Calu3 (cell line): Measurements from ENCODE around the gene TMEM270. TPM values are rescaled to one million over a fixed set of nuclear protein-coding genes. Genes with fewer than 3 reads are reported as not detected.
"Not testable (repeated sequence)": the region's sequence is repeated elsewhere in the genome, so short reads cannot be mapped to it uniquely, and the experiment has no call there.

Experiments used
- BruUV-seq: library from RNA; stranded (reverse); fragments of 400-500 nt; replicated peaks from 2 replicates; lab custom pipeline; 2021; lab: Mats Ljungman, UMichigan
- CTCF ChIA-PET: fragments of 300-600 bp; sonication (Branson Sonifier 250); formaldehyde crosslinking; loops from one replicate; lab custom pipeline; 2022; ENCODE audit warnings: antibody characterized with exemption; lab: Charles Lee
- DNase-seq: peaks from one replicate; pipeline ENCODE4 v3.0.0; 2022
- H3K27ac Mint-ChIP-seq: one replicate; pipeline ENCODE4 v1.8.0; 2022; ENCODE audit warnings: mixed read lengths; ENCODE audit not compliant: unreplicated experiment
- H3K27me3 Mint-ChIP-seq: one replicate; pipeline ENCODE4 v1.8.0; 2022; ENCODE audit warnings: mixed read lengths; ENCODE audit not compliant: unreplicated experiment
- H3K36me3 Mint-ChIP-seq: one replicate; pipeline ENCODE4 v1.8.0; 2022; ENCODE audit warnings: mild to moderate bottlenecking, moderate library complexity, mixed read lengths; ENCODE audit not compliant: insufficient read depth, unreplicated experiment
- H3K4me1 Mint-ChIP-seq: one replicate; pipeline ENCODE4 v1.8.0; 2022; ENCODE audit warnings: mild to moderate bottlenecking, low read depth, mixed read lengths; ENCODE audit not compliant: unreplicated experiment
- H3K4me3 Mint-ChIP-seq: one replicate; pipeline ENCODE4 v1.8.0; 2022; ENCODE audit warnings: mild to moderate bottlenecking, low read depth, moderate library complexity, mixed read lengths; ENCODE audit not compliant: unreplicated experiment
- H3K9me3 Mint-ChIP-seq: one replicate; pipeline ENCODE4 v1.8.0; 2022; ENCODE audit warnings: low read depth, mixed read lengths; ENCODE audit not compliant: unreplicated experiment
- intact Hi-C: fragments of 100-400 bp; cut with micrococcal nuclease; formaldehyde crosslinking; loops from one replicate; pipeline ENCODE4 v1.10.0; 2022; ENCODE audit not compliant: unreplicated experiment
- total RNA-seq: library from RNA; stranded (reverse); gene quantifications from 2 replicates; pipeline ENCODE4 v1.2.3, GENCODE V29; 2022
- TF ChIP-seq, protein P1 (sequence below): fragments of 200-600 bp; IDR thresholded peaks from one replicate; pipeline ENCODE4 v1.8.0; 2022; ENCODE audit warnings: antibody characterized with exemption; ENCODE audit not compliant: unreplicated experiment

TMEM270 gene
- total RNA-seq, 1 experiment from 2014 or later, result 0.59 TPM

GRCh38 chr7:73817121-73817520, 43.8 kb upstream of the TMEM270 start:
- intact Hi-C loops, result no loop called here
- Mint-ChIP-seq H3K27ac (no peak overlapping the region), H3K9me3 (no peaks in the 10 kb centered on the region), H3K4me3 (no peak overlapping the region), H3K27me3 (no peaks in the 10 kb centered on the region), H3K4me1 (peaks cover 10% of the 10 kb centered on the region), H3K36me3 (peaks cover 4% of the 10 kb centered on the region)
- no peak for DNase-seq
- CTCF ChIA-PET, result interaction anchor here (0.6 kb wide), 1 partner anchor 19 kb away, joined by 3 read pairs; no protein-coding TSS in a partner anchor
- no TSS peak for BruUV-seq
- TF ChIP-seq, protein P1, sequence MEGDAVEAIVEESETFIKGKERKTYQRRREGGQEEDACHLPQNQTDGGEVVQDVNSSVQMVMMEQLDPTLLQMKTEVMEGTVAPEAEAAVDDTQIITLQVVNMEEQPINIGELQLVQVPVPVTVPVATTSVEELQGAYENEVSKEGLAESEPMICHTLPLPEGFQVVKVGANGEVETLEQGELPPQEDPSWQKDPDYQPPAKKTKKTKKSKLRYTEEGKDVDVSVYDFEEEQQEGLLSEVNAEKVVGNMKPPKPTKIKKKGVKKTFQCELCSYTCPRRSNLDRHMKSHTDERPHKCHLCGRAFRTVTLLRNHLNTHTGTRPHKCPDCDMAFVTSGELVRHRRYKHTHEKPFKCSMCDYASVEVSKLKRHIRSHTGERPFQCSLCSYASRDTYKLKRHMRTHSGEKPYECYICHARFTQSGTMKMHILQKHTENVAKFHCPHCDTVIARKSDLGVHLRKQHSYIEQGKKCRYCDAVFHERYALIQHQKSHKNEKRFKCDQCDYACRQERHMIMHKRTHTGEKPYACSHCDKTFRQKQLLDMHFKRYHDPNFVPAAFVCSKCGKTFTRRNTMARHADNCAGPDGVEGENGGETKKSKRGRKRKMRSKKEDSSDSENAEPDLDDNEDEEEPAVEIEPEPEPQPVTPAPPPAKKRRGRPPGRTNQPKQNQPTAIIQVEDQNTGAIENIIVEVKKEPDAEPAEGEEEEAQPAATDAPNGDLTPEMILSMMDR, result no peak

GRCh38 chr7:73820013-73820412, 40.9 kb upstream of the TMEM270 start:
- H3K27me3 Mint-ChIP-seq, result no peaks in the 10 kb centered on the region
- peaks cover 32% of the 10 kb centered on the region for H3K4me1 Mint-ChIP-seq
- CTCF ChIA-PET, result no interaction called here
- no peak overlapping the region for H3K27ac Mint-ChIP-seq
- TF ChIP-seq, protein P1, result no peak
- H3K9me3 Mint-ChIP-seq, result no peaks in the 10 kb centered on the region
- H3K36me3 Mint-ChIP-seq, result peaks cover 7% of the 10 kb centered on the region
- no peak overlapping the region for H3K4me3 Mint-ChIP-seq
- intact Hi-C loops, result no loop called here
- no TSS peak for BruUV-seq
- DNase-seq, result no peak

- H3K9me3 Mint-ChIP-seq, H3K36me3 Mint-ChIP-seq, BruUV-seq, DNase-seq, H3K27me3 Mint-ChIP-seq, intact Hi-C loops: not testable (repeated sequence)
- CTCF ChIA-PET, result interaction anchor here (0.6 to 1.2 kb wide), 3 partner anchors 10 to 53 kb away, joined by 4 to 5 read pairs (median 5); no protein-coding TSS in a partner anchor
- Mint-ChIP-seq H3K4me1 (peaks cover 41% of the 10 kb centered on the region), H3K4me3 (peak overlapping the region; percentile 31), H3K27ac (peak overlapping the region; percentile 64)
Measured at GRCh38 chr7:73821597-73822285, 39.2 kb upstream of the TMEM270 start.

DNA sequence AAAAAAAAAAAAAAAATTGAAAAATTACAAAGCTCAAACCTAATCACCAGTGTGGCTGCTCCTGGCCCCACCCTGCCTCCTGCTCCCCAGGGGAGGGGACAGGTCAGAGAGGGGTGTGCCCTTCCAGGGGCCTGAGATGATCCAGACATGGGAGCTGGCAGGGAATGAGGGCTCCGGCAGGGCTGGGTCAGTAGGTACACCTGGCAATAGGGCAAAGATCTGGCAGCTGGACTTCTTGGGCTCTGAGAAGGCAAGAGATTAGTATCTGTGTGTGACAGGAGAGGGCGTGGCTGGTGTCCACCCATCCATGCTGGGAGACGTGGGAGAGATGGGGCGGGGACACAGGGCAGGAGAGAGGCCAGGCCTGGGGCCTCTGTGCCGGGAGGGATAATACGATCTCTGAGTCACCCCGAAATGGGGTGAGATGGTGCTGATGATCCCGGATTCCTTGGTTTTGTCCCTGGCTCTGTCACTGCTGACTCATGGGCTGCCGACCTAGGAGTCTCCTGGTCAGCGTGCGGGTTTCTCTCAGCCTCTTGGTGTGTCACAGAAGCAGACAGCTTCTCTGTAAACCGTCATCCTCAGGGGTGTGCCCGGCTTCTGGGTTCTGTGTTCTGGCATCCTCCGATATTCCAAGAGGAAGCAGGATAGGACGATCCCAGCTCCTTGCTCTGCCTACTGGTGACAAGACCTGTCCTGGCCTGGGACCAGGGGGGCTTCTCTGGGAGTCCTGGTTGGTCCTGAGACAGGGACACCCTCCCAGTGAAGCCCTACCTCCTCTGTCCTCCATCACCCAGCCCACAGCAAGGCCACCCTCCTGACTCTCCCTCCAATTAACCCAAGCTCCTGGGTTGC, 38.4 kb upstream of the TMEM270 start:
- H3K4me1 Mint-ChIP-seq, result peaks cover 49% of the 10 kb centered on the region
- BruUV-seq, result no TSS peak
- TF ChIP-seq, protein P1, result no peak
- intact Hi-C loops, result no loop called here
- H3K4me3 Mint-ChIP-seq, result peak overlapping the region; percentile 12
- DNase-seq, result peak; percentile 53
- no peaks in the 10 kb centered on the region for H3K27me3 Mint-ChIP-seq
- CTCF ChIA-PET, result interaction anchor here (0.8 to 1.2 kb wide), 4 partner anchors 11 to 54 kb away, joined by 3 to 5 read pairs (median 4); partner anchors contain the start of gene CLDN3
- H3K36me3 Mint-ChIP-seq, result peaks cover 6% of the 10 kb centered on the region
- peak overlapping the region; percentile 79 for H3K27ac Mint-ChIP-seq
- H3K9me3 Mint-ChIP-seq, result no peaks in the 10 kb centered on the region
